HG03432 (cell line): ENCODE results near the gene XYLB.
"Not testable (repeated sequence)": the region's sequence is repeated elsewhere in the genome, so short reads cannot be mapped to it uniquely, and the experiment has no call there.

ENCODE experiments used
- ATAC-seq: cut with Tn5 transposase; IDR thresholded peaks from one replicate; pipeline ENCODE4 v1.9.1; 2021; ENCODE audit warnings: mild to moderate bottlenecking, moderate library complexity; ENCODE audit not compliant: unreplicated experiment

Gene XYLB

GRCh38 chr3:38346587-38347410 is at the start of gene XYLB:
Gene XYLB (plus strand): TSS chr3:38346785. CDS start chr3:38346869, 84 bp downstream.
- ATAC-seq = peak; percentile 98

GRCh38 chr3:38297053-38297452 is 49.5 kb upstream of the XYLB start:
- not testable (repeated sequence) for ATAC-seq

DNA sequence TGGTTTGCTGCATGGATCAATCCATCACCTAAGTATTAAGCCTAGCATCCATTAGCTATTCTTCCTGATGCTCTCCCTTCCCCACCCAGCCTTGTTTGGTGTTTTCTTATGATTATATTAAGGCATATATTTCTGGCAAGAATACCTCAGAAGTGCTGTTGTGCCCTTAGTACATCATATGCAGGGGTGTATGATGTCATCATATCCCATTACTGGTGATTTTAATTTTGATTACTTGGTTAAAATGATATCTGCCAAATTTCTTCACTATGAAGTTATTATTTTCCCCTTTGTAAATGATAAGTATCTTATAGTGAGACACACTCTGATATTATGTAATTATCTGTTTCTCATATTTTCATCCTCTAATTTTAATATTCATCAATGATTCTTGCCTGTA is 49.0 kb upstream of the XYLB start:
- no peak for ATAC-seq

- no peak for ATAC-seq
Measured at GRCh38 chr3:38297947-38298711, 48.5 kb upstream of the XYLB start.

- ATAC-seq = no peak
Measured at GRCh38 chr3:38306941-38307340, 39.6 kb upstream of the XYLB start.

- ATAC-seq = no peak
Measured at GRCh38 chr3:38307599-38307998, 39.0 kb upstream of the XYLB start.

- no peak for ATAC-seq
Measured at GRCh38 chr3:38308456-38308855, 38.1 kb upstream of the XYLB start.

GRCh38 chr3:38311476-38311875 is 35.1 kb upstream of the XYLB start:
- ATAC-seq = no peak

DNA sequence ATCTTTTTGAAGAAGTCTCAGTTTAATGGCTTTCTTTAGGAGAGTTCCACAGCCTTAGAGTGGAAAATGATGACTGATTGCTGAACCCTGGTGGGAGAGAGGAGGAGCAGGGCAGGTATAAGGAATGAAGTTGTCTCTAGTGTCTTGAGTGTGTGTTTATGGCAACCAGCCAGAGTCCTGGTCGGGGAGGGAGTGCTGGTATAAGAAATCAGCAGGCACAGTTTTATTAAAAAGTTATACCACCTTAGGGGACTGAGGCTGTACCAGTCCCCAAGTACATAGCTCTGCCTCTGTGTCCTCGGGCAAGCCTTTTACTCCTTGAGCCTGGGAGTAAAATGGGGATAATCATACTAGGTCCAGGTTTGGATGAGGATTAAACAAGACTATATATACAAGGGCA is 34.6 kb upstream of the XYLB start:
- ATAC-seq = no peak

- ATAC-seq = no peak
Measured at GRCh38 chr3:38312356-38312755, 34.2 kb upstream of the XYLB start.

DNA sequence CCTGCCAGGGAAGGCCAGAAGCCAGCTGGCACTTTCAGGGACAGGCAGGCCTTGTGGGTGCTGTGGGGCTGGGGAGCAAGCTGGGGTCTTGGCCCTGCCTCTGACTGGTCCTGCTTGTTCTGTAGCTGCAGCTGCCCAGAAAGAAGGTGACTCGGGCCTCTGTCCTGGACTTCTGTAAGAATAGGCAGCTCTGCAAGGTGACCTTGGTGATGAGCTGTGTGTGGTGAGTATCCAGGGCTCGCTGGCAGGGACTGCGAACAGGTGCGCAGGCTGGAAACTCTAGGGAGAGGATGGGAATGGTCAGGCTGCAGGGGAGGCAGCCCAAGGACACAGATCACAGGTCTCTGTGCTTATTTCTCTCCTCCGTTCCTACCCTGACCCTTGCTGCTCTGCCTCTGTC is 33.3 kb upstream of the XYLB start:
- no peak for ATAC-seq

DNA sequence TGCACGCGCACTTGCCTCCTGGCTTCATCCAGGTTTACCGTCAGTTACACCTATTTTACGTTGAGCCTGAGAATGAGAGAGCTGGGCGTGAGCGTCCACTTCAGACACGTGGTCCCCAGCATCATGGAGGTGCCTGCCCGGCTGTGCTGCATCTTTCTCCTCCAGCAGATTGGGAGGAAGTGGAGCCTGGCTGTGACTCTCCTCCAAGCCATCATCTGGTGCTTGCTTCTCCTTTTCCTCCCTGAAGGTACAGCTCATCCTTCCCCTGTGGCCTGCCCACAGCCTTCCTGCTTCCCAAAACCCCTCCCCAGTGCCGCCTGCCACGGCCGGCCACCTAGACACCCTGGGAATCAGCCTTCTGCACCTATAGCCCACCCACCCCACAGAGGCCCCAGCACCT is 32.9 kb upstream of the XYLB start:
- no peak for ATAC-seq

- no peak for ATAC-seq
Measured at GRCh38 chr3:38314112-38314763, 32.3 kb upstream of the XYLB start.

DNA sequence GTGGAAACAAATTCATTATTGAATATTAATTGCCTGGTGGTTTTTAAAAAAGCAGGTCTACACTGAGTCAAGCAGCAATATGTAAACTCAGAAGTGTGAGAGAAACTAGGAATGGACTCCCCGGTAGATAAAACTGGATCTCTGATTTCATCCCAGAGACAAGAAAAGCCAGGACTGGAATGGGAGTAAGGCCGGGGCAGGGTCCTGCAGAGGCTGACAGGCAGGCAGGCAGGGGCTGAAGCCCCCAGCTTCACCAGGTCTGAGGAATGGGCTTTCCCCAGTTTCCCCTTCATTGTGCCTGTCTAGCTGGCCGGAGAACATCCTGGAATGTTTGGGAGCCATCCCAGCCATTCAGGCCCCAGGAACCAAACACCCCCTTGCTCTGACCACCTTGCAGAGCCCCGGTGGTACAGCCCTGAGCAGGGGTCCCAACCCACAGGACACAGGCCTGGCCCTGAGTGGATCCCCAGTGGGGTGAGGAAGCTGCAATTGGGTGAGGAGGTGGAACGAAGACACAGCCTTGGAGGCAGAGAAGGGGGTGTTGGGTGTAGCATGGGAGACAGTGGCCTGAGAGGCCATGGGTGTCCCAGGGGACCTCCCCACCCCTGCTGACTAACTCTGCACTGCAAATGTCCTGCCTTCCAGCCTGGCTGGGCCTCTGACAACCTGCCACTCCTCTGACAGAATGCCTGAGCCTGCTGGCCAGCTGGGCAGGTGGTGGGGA is 31.7 kb upstream of the XYLB start:
- ATAC-seq = no peak

- no peak for ATAC-seq
Measured at GRCh38 chr3:38315488-38316230, 30.9 kb upstream of the XYLB start.

- no peak for ATAC-seq
Measured at GRCh38 chr3:38316356-38317191, 30.0 kb upstream of the XYLB start.

GRCh38 chr3:38317192-38317759 is 29.3 kb upstream of the XYLB start:
- ATAC-seq = no peak

GRCh38 chr3:38318766-38319671 is 27.6 kb upstream of the XYLB start:
- no peak for ATAC-seq
